Measurements from ENCODE around the gene ELAVL2.

- TF ChIP-seq POLR2A (IDR thresholded peaks at IDR 0.05): no peak
- no peak for TF ChIP-seq CTCF (IDR thresholded peaks at IDR 0.05)
Measured at GRCh38 chr9:23768861-23769260, 57.2 kb downstream of the ELAVL2 start.

Data from Peyer's patch (tissue), 4 donors.